ENCODE data around the gene ARID4A.

Gene ARID4A

DNA sequence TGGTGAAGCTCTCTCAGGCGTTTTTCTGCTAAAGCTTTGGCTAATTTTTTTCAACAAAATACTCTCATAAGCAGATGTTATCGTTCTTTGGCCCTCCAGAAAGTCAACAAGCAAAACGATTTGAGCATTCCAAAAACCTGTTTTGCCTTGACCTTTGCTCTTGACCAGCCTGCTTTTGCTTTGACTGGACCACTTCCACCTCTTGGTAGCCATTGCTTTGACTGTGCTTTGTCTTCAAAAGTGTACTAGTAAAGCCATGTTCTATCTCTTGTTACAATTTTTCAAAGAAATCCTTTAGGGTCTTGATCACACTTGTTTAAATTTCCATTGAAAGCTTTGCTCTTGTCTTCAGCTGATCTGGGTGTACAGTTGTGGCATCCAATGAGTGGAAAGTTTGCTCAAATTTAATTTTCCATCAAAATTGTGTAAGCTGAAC, 10.7 kb upstream of the ARID4A start:
- Mint-ChIP-seq H3K4me1 (peaks cover 7% of the 10 kb centered on the region), H3K9me3 (no peaks in the 10 kb centered on the region), H3K27me3 (ENCODE audit: low read depth) (no peaks in the 10 kb centered on the region), H3K27ac (no peak overlapping the region), H3K4me3 (no peak overlapping the region), H3K36me3 (ENCODE audit: low read depth) (peaks cover 72% of the 10 kb centered on the region)
- TF ChIP-seq, protein P1, sequence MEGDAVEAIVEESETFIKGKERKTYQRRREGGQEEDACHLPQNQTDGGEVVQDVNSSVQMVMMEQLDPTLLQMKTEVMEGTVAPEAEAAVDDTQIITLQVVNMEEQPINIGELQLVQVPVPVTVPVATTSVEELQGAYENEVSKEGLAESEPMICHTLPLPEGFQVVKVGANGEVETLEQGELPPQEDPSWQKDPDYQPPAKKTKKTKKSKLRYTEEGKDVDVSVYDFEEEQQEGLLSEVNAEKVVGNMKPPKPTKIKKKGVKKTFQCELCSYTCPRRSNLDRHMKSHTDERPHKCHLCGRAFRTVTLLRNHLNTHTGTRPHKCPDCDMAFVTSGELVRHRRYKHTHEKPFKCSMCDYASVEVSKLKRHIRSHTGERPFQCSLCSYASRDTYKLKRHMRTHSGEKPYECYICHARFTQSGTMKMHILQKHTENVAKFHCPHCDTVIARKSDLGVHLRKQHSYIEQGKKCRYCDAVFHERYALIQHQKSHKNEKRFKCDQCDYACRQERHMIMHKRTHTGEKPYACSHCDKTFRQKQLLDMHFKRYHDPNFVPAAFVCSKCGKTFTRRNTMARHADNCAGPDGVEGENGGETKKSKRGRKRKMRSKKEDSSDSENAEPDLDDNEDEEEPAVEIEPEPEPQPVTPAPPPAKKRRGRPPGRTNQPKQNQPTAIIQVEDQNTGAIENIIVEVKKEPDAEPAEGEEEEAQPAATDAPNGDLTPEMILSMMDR (IDR thresholded peaks at IDR 0.05; ENCODE audit: unreplicated experiment in 3 of 3): no peak

DNA sequence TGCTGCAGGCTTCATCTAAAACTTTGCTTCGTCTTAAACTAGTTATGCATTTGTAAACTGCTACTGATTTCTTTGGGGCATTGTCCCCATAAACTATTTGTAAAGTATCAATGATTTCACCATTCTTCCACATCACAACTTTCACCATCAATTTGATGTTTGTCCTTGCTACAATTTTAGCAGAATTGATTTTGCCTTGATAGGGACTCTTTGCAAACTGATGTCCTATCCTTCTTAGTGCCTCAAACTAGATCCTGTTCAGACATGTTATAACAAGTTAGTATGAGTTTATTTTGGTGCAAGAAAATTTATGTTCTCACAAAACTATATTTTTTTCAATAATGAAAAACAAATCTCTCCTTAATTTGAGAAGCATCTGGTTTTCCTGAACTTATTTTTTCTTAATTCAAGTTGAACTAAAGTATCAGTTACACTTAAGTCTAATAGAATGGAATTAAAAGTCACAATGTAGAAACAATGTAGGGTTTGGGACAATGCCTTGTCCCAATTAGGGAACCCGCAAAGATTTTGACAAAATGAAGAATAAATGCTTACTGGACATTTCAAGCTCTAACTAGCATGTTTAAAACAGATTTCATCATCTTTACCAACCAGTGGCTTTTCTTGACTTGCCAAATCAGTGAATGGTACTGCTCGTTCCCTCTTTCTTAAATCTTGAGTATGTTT, 10.1 kb upstream of the ARID4A start:
- Mint-ChIP-seq H3K4me1 (peaks cover 5% of the 10 kb centered on the region), H3K27me3 (ENCODE audit: low read depth) (no peaks in the 10 kb centered on the region), H3K9me3 (no peaks in the 10 kb centered on the region), H3K27ac (no peak overlapping the region), H3K4me3 (no peak overlapping the region), H3K36me3 (ENCODE audit: low read depth) (peaks cover 74% of the 10 kb centered on the region)
- TF ChIP-seq, protein P1 (IDR thresholded peaks at IDR 0.05; ENCODE audit: unreplicated experiment in 3 of 3): no peak

DNA sequence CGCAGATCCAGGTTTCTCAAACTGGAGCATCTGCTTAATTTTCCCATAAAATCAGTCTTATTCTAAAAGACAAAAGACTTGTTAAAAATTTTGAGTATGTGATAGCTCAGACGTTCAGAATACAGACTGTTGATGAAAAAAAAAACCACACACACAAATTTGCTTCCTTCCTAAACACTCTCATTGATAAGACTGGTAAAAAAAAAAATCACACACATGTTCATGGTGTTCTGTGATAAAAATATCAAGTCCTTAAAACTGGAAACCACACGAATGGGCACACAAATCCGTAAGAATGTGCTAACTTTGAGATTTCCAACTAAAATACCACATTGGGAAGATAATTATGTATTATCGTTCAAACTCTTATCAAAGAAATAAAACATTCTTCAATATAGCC, 6.7 kb upstream of the ARID4A start:
- TF ChIP-seq, protein P1 (IDR thresholded peaks at IDR 0.05; ENCODE audit: unreplicated experiment in 3 of 3): no peak
- no peaks in the 10 kb centered on the region for H3K27me3 Mint-ChIP-seq (ENCODE audit: low read depth)
- peaks cover 8% of the 10 kb centered on the region for H3K4me1 Mint-ChIP-seq
- no peak overlapping the region for H3K4me3 Mint-ChIP-seq
- no peak overlapping the region for H3K27ac Mint-ChIP-seq
- H3K36me3 Mint-ChIP-seq (ENCODE audit: low read depth): peaks cover 74% of the 10 kb centered on the region
- H3K9me3 Mint-ChIP-seq: no peaks in the 10 kb centered on the region

DNA sequence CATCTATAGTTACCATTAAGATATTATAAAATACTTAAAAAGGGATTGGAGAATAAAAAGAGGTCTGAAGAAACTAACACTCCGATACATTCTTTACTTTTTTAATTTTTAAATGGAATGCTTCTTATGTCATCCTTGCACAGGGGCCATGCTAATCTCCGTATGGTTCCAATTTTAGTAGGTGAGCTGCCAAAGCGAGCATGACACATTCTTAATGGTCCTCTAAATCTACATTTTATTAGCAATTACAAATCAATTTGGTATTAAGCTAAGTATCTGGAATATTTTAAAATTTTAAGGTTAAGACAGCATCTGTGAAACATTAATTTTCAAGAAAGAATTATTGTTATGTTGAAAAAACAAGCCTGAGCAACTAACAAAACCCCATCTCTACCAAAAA, 6.2 kb upstream of the ARID4A start:
- Mint-ChIP-seq H3K4me3 (no peak overlapping the region), H3K27ac (no peak overlapping the region), H3K27me3 (ENCODE audit: low read depth) (no peaks in the 10 kb centered on the region), H3K4me1 (peaks cover 8% of the 10 kb centered on the region), H3K9me3 (no peaks in the 10 kb centered on the region), H3K36me3 (ENCODE audit: low read depth) (peaks cover 71% of the 10 kb centered on the region)
- TF ChIP-seq, protein P1 (IDR thresholded peaks at IDR 0.05; ENCODE audit: unreplicated experiment in 3 of 3): no peak

DNA sequence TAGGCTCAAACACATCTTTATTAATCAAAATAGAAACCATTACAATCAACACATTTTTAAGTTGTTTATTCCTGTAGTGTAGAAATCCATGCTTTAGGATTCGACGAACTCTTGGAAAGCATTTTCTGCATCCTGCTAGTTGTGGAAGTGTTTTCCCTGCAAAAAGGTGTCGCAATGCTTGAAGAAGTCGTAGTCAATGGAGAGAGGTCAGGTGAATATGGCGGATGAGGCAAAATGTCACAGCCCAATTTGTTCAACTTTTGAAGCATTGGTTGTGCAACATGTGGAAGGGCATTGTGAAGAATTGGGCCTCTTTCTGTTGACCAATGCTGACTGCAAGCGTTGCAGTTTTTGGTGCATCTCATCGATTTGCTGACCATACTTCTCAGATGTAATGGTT, 4.2 kb upstream of the ARID4A start:
- H3K4me1 Mint-ChIP-seq: peaks cover 8% of the 10 kb centered on the region
- no peak overlapping the region for H3K27ac Mint-ChIP-seq
- H3K9me3 Mint-ChIP-seq: no peaks in the 10 kb centered on the region
- H3K36me3 Mint-ChIP-seq (ENCODE audit: low read depth): peaks cover 52% of the 10 kb centered on the region
- H3K27me3 Mint-ChIP-seq (ENCODE audit: low read depth): no peaks in the 10 kb centered on the region
- TF ChIP-seq, protein P1 (IDR thresholded peaks at IDR 0.05; ENCODE audit: unreplicated experiment in 3 of 3): no peak
- peak overlapping the region; percentile 49 to 74 (median 71) for H3K4me3 Mint-ChIP-seq

DNA sequence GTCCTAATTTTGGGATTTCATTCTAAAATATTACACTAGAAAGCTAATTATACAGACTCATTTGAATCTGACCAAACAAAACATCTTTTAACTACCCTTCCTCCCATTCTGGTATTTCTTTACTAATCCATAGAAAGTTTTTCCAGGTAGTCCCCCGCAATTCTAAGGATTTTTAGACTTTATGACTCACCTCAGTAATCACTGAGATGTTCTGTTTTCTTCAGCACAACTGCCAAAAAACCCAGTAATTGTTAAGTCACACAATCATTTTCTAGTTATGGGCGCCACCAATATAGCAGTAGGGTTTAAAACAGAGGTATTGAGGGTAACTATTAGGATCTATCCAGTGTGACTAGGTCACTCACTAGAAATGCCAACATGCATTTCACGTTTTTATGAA, 1.6 kb upstream of the ARID4A start:
- H3K27me3 Mint-ChIP-seq (ENCODE audit: low read depth): no peaks in the 10 kb centered on the region
- H3K4me3 Mint-ChIP-seq: no peak overlapping the region
- H3K36me3 Mint-ChIP-seq (ENCODE audit: low read depth): peaks cover 41% of the 10 kb centered on the region
- H3K27ac Mint-ChIP-seq: no peak overlapping the region
- TF ChIP-seq, protein P1 (IDR thresholded peaks at IDR 0.05; ENCODE audit: unreplicated experiment in 3 of 3): no peak
- no peaks in the 10 kb centered on the region for H3K9me3 Mint-ChIP-seq
- peaks cover 8% of the 10 kb centered on the region for H3K4me1 Mint-ChIP-seq
